Activated T-cell treated with anti-CD3 and anti-CD28 coated beads for 24 hours (primary cell): ENCODE data around the gene KIFC3.

Source experiments
- DNase-seq: peaks from one replicate; pipeline ENCODE4 v3.0.0-alpha.2; 2020; ENCODE audit warnings: low read depth

Gene KIFC3

DNA sequence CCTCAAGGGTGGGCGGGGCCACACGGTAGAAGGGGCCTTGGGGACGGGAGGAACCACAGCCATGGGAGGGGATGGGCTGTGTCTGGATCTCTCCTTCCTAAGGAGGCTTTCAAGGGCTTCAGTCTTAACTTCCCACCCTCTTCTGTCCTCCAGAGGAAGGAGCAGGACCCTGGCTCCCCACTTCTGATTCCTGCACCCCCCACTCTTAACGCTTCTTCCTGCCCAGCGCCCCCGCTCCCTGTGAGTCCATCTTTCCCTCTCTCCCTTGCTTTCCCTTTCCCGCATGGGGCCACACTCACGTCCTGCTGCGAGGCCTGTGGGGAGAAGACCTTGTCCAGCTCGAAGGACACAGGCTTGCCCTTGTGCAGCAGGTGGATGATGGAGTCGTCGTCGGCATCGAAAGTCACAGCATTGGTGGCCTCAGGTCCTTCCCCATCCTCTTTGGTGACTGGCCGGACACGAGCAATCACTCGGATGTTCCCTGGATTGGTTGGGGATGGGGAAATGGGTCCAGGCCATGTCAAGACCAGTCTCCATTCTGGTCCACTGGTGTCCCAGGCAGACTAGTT, 37.0 kb downstream of the KIFC3 start:
- DNase-seq, result no peak

DNA sequence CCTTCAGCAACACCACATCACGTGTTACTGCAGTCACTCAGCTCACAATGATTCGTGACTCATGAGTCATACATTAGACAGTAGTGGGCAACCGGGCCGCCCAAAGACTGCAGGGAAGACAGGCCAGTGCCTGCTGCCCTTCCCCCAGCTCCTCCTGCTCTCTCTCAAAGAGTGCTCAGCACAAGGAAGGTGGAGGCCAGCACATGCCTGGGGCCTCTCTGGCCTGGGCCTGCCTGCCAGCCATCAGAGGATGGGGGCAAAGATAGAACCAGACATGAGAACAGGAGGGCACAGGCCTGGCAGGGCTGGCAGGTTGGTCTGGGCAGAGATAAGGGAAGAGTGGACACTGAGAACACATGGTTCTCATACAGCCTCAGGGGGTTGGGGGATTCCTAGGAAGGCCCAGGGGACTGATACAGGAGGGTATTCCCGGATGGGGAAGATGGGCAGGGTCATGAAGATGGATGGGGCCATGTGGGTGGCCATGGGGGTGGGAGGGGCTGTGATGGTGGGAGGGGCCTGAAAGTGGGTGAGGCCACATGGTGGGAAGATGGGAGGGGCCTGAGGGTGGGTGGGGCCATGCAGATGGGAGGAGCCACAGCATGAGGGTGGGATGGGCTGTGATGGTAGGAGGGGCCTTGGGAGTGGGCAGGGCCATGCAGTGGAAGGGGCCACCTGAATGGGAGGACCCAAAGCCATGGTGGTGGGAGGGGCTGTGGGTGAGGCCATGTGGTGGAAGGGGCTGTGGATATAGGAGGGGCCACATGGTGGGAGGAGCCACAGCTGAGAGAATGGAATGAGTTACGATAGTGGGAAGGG, 37.7 kb downstream of the KIFC3 start:
- peak; percentile 4 for DNase-seq

DNA sequence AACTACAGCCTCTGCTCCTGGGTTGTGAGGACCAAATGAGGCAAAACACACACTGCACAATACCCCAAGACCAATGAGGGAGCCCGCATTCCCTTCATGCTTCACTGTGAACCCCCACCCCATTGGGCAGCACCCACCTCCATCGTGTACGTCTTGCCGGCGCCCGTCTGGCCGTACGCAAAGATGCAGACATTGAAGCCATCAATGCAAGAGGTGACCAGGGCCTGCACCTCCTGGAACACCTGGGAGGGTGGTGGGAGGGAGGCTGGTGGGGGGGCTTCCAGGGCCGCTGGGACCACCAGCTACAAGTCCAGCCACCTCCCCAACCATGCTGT, 38.3 kb downstream of the KIFC3 start:
- DNase-seq, result no peak

DNA sequence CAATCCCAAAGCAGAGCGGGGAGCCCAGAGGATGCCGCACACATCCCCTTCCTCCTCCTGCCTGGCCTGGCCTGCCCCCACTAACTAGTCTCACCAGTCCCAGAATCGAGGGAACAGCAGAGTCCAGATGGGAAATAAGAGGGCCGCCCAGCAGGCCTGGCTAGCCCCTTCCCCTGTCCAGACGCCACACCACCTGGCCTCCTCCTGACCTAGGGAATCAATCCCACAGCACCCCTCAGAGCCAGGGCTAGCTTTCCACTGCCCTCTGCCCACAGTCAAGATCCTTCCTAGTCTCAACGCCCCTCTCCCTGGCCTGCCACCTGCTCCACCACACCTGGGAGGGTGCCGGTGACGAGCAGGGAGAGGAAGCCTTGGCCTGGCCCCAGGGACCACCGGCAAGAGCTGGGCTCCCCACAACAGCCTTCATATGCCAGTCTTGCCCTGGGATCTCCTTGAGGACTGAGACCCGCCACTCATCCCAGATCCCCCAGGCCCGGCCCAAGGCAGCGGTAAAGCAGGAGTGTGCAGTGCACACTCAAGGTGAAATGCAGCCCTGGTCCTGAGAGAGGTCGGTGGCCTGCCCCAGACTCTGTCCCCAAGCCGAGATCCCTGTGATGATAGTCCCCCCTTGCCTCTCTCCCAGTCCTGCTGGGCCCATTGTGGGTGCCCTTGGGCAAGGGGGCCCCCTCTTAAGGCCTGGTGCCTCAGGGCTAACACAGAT, 38.8 kb downstream of the KIFC3 start:
- no peak for DNase-seq

DNA sequence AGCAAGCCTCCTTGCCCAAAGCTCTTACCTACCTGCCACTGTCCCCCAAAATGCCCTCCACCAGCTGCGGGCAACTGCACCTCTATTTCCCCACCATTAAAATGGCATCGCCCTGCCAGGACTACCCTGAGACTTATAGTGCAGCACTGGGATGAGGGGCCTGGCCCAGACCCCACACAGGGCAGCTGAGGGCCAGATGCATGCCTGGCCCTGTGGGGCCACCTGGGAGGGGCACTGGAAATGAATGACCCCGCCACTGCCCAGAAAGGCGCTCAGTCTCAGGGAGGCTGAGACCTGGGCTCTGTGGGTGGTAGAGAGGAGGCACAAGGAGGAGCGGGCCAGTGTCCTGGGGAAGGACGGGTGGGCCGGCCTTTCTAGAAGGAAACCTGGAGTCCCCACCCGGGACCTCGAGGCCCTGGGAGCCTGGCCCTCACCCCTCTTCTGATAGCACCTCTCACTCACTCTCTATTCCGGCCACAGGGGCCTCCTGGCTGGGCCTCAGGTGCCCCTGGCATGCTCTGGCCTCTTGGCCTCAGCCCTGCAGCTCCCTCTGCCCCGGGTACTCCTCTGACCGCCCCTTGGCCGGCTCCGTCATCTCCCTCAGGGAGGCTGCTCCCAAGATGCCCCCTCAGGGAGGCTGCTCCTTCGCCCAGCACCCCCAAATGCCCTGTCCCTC, 39.8 kb downstream of the KIFC3 start:
- DNase-seq, result no peak

DNA sequence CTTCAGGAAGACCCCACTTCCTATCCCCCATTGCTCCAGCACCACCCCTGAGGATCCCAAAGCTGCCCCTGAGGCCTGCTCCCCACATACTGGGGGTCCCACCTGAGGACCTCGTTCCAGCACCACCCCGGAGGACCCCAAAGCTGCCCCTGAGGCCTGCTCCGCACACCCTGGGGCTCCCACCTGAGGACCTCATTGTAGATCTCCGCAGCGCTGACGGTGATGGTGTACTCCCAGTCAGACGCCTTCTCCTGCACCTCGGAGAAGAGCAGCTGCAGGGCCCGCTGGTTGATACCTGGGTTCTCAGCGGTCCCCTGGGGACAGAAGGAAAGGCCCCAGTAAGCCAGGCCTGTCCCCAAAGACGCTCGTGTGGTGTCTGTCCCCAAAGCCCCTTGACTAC, 40.3 kb downstream of the KIFC3 start:
- DNase-seq, result no peak

DNA sequence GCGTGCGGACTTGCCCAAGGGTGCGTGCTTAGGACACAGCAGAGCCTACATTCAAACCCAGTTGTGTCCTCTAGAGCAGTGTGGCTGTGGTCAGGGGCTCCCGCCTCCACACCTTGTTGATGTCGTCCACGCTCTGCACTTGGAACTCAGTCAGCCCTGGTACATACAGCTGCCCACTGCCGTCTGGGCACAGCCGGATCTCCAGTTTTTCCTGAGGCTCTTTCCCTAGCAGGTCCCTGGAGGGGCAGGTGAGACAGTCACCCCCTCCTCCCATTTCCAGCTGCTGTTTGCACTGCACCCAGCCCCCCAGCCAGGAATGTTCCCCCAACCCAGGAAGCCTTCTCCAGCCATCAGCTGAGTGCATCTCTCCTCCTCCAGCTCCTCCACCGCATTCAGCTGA, 41.0 kb downstream of the KIFC3 start:
- DNase-seq, result no peak

DNA sequence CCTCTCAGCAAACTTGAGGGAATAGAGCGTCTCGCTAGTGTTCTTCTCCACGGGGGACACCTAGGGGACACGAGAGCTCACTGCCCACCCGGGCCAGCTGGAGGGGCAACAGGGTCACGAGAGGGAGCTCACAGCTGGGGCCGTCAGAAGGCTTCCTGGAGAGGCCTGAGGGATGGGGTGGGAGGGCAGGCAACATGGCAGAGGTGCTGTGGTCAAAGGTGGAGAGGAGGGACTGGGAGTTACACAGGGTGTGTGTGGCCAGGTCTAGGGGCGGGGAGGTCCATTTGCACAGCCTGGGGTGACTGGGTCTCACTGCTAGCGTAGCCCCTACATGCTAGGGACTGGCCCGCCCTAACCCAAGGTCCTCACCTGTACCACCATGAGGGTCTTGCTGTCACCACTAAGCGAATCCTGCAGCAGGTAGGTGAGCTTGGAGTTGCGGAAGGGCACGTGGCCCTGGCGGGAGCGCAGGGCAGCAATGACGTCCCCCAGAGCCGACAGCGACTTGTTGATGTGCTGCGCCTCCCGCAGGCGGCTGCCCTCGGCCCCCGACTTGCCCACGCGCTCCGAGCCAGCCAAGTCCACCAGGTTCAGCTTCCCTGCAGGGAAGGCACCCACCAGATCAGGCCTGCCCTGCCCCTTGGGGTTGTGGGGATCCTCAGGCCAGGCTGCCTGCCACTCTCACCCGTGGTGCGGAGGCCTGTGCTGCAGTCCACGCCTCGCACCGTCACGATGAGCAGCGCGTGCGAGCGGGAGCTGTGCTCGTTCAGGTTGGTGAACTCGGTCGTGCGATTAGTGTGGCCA, 41.7 kb downstream of the KIFC3 start:
- no peak for DNase-seq

DNA sequence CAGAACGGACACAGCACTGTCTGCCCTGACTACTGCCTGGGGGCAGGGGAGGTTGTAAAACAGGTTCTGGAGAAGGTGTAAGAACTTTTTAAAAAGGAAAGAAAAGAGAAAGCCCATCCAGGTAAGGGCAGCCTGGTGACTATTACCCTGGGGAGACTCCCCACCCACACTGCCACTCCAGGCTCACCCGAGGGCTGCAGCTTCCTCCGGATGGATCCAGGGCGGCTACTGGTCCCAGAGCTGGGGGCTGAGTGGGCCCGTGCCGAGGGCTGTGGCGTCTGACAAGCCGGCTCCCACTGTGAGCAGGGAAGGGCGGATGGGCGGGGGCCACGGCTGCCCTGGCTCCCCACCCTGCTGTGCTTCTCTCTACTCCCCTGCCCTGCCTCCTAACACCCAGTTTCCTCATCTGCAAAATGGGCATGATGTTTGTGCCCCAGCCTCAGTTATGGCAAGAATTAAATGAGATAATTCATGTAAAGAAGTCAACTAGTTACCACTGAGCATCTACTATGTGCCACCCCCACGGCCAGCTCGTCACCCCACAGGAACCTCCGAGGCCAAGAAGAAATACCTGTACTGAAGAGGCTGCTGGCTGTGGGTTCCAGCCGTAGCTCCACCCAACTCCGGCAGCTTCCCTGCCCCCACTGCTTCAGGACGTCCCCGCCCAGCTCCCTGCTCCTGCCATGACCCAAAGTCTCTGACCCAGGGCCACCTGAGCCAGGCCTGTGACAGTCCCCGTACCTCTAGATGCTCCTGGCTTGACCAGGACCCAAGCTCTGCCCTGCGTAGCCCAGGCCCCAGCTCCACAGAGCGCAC, 42.5 kb downstream of the KIFC3 start:
- no peak for DNase-seq

DNA sequence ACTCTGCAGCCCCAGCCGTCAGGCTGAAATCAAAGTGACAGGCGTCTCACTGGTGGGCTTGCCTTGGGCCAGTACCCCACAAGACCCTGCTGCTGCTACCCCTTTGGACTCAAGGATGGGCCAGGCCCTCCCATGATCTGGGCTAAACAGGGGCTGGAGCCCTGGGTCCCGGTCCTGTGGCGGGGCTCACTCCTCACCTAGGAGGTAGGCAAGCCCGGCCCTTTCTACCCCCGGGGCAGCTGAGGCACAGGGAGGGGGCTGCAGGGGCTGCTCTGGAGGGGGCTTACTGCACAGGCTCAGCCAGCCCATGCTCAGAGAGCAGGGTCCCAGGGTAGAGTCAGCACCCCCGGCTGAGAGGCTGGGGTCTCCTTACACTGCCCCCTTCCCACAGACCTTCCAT, 43.2 kb downstream of the KIFC3 start:
- DNase-seq, result no peak

DNA sequence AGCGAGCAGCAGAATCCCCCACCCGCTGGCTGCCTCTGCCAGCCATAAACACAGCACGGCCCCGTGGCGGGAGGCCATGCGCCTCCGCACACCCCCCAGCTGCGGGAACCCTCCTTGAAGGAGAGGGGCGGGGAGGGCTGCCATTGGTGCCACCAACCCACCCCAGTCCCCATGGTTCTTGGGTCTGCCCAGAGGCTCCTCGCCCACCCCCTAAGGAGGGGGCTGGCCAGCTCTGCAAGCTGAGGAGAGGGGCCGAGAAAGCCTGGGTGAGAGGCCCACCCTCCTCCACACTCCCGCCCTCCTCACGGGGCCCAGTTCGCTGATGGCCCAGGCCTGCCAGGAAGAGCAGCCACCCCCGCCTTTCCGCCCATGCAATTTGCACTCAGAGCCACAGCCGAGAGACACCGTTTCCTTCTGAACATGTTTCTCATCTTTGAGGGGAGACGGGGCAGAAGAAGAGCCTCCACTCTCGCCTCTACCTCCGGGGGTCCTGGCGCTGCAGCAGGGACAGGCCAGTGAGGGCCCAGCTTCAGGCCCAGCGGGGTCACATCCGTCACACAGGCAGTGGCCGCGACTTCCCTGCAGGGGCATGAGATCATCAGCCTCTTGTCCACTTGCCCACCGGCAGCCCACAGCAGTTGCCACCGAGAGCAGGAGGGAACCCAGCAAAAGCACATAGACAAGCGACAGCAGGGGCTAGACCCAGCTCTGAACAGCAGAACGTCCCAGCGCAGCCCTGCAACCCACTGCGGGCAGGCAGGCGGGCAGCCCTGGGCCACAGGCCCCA, 43.8 kb downstream of the KIFC3 start:
- DNase-seq, result no peak

DNA sequence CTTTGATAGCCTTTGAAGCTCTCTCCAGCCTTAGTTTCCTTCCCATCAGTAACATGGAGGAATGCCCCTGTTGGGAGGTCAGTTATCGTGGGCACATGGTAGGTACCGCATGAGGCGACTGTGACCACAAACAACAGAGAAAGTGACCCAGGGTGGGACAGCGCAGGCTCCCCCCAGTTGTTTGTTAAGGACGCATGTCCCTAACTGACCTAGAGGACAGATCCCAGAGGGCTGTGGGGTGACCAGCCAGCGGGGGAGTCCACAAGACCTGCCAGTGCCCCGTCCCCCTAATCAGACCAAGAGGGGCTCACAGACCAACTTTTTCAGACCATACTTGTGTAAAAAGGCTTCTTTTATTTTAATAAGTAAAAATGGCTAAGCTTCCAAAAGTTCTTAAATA, 44.4 kb downstream of the KIFC3 start:
- DNase-seq, result no peak

DNA sequence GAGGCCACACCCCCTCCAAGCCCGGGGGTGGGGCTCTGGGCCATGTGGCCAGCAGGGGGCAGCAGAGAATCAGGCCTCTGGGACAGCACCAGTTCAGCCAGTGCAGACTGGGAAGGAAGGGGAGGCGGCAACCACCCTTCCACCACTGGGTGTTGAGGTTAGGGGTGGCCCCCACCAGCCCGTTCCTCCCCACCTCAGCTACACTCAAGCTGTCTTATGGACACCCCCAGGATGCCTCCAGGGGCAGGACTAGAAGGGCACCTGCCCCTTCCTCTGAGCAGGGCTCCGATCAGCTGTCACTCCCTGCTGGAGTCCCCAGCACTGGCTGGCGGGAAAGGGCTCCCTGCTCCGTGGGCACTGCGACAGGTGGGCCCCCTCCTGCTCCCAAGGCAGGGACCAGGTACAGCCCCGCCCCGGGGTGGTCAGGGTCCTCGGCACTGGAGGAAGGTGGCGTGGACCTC, 44.9 kb downstream of the KIFC3 start:
- peak; percentile 81 for DNase-seq

DNA sequence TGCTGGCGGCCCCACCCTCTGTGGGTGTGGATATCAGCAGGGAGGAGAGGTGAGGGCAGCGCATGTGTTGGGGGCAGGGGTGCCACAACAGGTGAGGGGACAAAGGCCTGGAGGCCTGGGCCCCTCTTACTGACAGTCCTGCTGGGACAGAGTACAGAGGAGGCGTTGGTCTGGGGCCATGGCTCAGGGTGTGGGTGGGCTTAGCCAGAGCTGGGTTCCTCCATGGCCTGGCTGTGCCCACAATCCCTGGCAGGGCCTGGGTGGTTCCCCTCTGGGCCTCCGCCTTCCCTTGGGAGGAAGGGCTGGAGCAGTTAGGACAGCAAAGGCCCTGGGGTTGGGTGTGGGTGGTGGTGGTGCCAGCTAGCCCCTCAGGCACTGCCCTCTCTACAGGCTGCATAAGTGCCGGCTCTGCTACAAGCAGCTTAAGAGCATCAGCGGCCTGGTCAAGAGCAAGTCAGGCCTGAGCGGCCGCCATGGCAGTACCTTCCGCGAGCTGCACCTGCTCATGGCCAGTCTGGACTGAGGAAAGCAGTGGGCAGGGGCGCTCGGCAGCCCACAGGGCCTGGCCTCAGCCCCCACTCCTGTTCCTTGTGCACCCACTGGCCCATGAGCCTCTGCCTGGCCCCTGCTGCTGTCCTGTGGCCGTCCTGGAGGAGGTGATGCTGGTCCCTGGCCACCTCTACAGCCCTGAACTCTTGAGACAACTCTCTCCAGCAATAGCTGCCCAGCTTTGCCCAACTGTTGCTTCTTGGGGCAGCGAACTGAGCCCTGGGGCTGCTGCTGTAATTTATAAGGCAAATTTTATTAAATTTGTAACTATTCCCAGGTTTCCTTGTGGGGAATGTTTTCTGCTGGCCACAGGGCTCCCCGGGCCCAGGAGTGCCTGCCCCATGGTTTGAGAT, 45.6 kb downstream of the KIFC3 start:
- no peak for DNase-seq

DNA sequence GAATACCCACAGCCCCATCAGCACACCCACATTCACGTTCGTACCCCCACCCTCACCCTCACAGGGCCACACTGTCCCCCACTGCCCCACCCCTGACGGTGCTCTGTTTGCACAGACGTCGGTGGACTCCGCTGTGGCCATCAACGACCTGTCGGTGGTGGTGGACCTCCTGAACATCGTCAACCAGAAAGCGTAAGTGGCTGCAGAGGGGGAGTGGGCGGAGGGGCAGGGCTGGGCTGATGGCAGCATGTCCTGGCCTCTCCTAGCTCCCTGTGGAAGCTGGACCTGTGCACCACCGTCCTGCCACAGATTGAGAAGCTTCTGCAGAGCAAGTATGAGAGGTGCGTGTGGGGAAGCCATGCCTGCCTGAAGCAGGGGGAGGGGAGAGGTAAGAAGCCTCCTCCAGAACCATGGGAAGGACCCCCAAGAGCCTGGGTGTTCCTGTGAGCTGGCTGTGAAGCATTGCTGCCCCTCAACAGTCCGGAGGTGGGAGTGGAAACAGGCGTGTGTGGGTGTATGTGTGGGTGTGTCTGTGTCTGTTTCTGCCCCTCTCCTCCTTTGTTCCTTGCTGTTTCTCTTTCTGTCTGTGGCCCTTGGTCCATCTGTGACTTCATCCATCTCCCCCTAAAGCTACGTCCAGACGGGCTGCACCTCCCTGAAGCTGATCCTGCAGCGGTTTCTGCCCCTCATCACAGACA, 46.4 kb downstream of the KIFC3 start:
- DNase-seq, result no peak

DNA sequence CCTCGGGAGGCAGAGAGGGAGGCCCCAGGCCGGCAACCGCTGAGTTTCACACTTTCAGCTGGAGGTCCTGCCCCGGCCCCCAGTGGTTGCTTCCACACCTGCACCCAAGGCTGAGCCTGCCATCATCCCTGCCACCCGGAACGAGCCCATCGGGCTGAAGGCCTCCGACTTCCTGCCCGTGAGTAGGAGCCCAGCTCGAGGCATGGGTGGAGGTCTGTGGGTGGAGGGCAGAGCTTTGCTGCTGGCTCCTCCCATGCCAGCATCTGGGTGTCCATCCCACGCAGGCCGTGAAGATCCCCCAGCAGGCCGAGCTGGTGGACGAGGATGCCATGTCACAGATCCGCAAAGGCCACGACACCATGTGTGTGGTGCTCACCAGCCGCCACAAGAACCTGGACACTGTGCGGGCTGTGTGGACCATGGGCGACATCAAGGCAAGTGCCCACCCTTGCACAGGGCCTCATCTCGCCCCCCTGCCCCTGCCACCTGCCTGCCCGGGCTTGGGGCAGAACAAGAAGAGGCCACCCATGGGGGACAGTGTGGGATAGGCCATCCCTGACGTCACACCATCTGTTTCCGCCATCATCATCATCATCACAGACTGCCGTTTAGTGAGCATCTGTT, 47.1 kb downstream of the KIFC3 start:
- no peak for DNase-seq

DNA sequence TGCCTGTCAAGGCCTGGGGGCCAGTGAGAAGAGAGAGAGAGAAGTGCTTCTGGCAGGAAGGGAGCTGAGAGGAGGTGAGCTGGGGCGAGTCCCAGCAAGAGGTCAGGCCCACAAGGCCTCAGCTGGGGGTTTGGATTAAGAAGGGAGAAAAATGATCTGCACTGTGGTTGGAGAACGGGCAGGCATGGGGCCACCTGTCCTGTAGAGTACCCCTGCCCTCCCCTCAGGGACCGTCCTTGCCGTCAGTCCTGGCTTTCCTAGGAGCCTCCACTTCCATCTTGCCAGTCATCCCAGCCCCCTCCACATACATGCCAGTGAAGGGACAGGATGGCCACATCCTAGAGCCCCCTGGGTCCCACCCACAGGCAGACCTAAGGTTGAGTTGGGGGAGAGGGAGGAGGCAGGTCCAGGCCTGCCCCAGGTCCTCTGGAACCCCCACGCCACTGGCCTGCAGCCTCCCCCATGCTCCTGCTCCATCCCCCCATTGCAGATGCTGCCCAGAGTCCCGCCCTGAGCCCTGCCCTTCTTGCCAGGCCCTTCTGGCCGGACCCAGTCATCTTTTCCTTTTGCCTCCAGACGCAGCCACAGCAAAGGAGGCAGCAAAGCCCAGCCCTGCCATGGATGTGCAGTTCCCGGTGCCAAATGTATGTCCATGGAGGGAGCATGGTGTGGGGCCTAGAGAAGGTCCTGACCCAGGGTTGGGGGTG, 47.8 kb downstream of the KIFC3 start:
- no peak for DNase-seq
